ENCODE data around the gene COBLL1. TPM values are rescaled to one million over a fixed set of nuclear protein-coding genes. Genes with fewer than 3 reads are reported as not detected.

COBLL1 gene
- total RNA-seq, 1 donor from 2014 or later, result 95.3 TPM

GRCh38 chr2:164697688-164698461 lies 143.7 kb downstream of the COBLL1 start:
- Histone ChIP-seq H3K9me3 (no peaks in the 10 kb centered on the region), H3K27me3 (no peaks in the 10 kb centered on the region), H3K4me3 (no peak overlapping the region), H3K27ac (no peak overlapping the region), H3K4me1 (no peaks in the 10 kb centered on the region), H3K36me3 (peaks cover 28% of the 10 kb centered on the region)
- TF ChIP-seq CTCF (IDR thresholded peaks at IDR 0.05), result peak; percentile 52
- no peak for DNase-seq
- ATAC-seq, result peak; percentile 39
- intact Hi-C loops (cut with DNase I), result no loop called here

DNA sequence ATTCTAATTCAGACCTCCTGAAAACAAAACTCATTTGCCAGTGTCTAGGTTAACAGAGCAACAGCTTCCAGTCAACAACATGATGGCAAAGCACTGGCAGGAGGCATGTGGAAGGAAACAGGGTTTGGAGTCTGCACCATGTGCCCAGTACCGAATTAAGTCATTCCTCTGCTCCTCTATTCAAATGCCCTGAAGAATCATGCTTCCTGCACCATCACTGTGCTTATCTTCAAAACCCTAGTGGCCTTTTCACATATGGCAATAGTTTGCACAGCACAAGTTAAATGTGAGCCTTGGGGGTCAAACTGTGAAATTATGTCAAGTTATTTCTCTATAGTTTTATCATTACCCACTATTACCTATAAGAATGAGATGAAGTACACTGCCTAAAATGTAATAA lies 145.0 kb downstream of the COBLL1 start:
- no peak overlapping the region for H3K27ac ChIP-seq
- TF ChIP-seq CTCF (IDR thresholded peaks at IDR 0.05), result no peak
- H3K4me1 ChIP-seq, result no peaks in the 10 kb centered on the region
- H3K9me3 ChIP-seq, result no peaks in the 10 kb centered on the region
- H3K36me3 ChIP-seq, result peaks cover 30% of the 10 kb centered on the region
- no peak overlapping the region for H3K4me3 ChIP-seq
- intact Hi-C loops (cut with DNase I), result no loop called here
- no peak for DNase-seq
- no peaks in the 10 kb centered on the region for H3K27me3 ChIP-seq
- ATAC-seq, result no peak

DNA sequence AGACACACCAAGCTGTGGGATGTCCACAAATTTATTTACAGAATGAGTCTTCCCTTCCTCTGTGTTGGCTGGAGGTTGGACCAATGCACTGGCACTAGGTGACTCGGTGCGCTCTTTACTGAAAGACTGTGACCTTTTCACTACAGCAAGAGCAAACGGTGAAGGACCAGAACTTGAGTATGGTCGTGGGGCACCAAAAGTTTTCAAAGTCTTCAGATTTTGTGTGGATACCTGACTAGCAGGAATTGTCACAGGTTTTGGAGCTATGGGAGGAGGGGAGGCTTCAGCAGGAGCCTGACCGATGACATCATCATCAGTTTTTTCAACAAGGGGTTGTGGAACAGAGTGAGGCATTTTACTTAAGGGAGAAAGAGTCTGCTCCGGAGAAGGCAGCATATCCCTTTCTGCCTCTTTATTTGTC lies 147.3 kb downstream of the COBLL1 start:
- peaks cover 47% of the 10 kb centered on the region for H3K36me3 ChIP-seq
- no peak for TF ChIP-seq CTCF (IDR thresholded peaks at IDR 0.05)
- DNase-seq, result no peak
- no peaks in the 10 kb centered on the region for H3K9me3 ChIP-seq
- no peak for ATAC-seq
- H3K27me3 ChIP-seq, result no peaks in the 10 kb centered on the region
- H3K27ac ChIP-seq, result no peak overlapping the region
- no peak overlapping the region for H3K4me3 ChIP-seq
- no peaks in the 10 kb centered on the region for H3K4me1 ChIP-seq
- intact Hi-C loops (cut with DNase I), result no loop called here

DNA sequence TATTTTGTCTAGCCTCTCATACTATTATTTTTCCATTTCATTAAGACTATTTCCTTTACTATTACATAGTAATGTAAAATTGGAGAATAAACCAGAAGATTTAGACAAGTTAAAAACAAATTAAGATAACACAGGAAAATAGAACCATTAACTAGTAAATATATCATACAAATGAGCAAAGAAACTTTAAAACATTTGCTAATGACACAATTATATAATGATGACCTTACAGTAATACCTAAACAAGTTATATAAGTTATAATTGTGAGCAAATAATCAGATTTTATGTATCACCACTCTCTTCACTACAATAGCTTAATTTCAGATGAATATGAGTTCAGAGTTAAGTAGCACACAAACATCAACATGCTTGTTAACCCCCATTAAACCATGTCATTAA lies 147.8 kb downstream of the COBLL1 start:
- no peak overlapping the region for H3K27ac ChIP-seq
- no peak for ATAC-seq
- peaks cover 46% of the 10 kb centered on the region for H3K36me3 ChIP-seq

DNA sequence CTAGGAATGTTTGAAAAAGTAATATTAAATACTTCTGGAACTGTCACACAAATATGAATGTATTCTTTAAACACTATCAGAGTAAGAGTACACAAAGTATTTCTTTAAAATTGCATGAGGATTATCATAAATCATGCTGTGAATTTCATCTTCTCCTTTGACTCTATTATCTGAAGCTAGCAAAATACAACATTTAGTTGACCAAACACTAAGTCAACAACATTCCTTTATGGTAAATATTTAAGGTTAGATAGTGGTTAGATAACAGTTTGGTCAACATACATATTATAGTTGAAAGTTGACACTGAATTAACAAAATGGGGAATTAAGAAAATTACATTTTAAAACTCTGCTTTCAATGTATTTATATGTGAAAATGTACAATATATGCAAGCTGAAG lies 148.2 kb downstream of the COBLL1 start:
- no peak overlapping the region for H3K4me3 ChIP-seq
- no peaks in the 10 kb centered on the region for H3K9me3 ChIP-seq
- ATAC-seq (no peak), DNase-seq (no peak)
- H3K4me1 ChIP-seq, result no peaks in the 10 kb centered on the region
- intact Hi-C loops (cut with DNase I), result no loop called here
- no peak for TF ChIP-seq CTCF (IDR thresholded peaks at IDR 0.05)
- no peaks in the 10 kb centered on the region for H3K27me3 ChIP-seq
- peaks cover 45% of the 10 kb centered on the region for H3K36me3 ChIP-seq
- H3K27ac ChIP-seq, result no peak overlapping the region

More for the DNA sequence above, 147.8 kb downstream of the COBLL1 start:
- H3K9me3 ChIP-seq, result no peaks in the 10 kb centered on the region
- no peak for DNase-seq
- intact Hi-C loops (cut with DNase I), result no loop called here
- H3K4me3 ChIP-seq, result no peak overlapping the region
- no peaks in the 10 kb centered on the region for H3K27me3 ChIP-seq
- no peaks in the 10 kb centered on the region for H3K4me1 ChIP-seq
- TF ChIP-seq CTCF (IDR thresholded peaks at IDR 0.05), result no peak

Measured in upper lobe of right lung (tissue), 1 donor.